ENCODE data around the gene RAMACL. TPM values are rescaled to one million over a fixed set of nuclear protein-coding genes. Genes with fewer than 3 reads are reported as not detected.

Gene RAMACL
- total RNA-seq, 2 donors from 2014 or later, result 0.21 to 0.73 TPM

- no peak for DNase-seq (ENCODE audit: low spot score)
- H3K4me3 Mint-ChIP-seq, result no peak overlapping the region
- no peaks in the 10 kb centered on the region for H3K36me3 Mint-ChIP-seq
- H3K27ac Mint-ChIP-seq, result no peak overlapping the region
- peak in 1 of 2 donors; percentile 32 for ATAC-seq
- H3K27me3 Mint-ChIP-seq, result peaks cover 19 to 26% of the 10 kb centered on the region in 2 donors
- H3K9me3 Mint-ChIP-seq, result no peaks in the 10 kb centered on the region
- peaks cover 5% of the 10 kb centered on the region in 2 donors for H3K4me1 Mint-ChIP-seq (ENCODE audit: low read depth in 2 of 2)
Observed at GRCh38 chr6:166596776-166597507, 10.5 kb upstream of the RAMACL start.

GRCh38 chr6:166595949-166596348, 9.5 kb upstream of the RAMACL start:
- ATAC-seq, result no peak
- Mint-ChIP-seq H3K4me3 (no peak overlapping the region), H3K27me3 (peaks cover 16 to 22% of the 10 kb centered on the region in 2 donors), H3K4me1 (ENCODE audit: low read depth in 2 of 2) (peaks cover 5% of the 10 kb centered on the region in 2 donors), H3K9me3 (no peaks in the 10 kb centered on the region), H3K36me3 (no peaks in the 10 kb centered on the region), H3K27ac (no peak overlapping the region)
- no peak for DNase-seq (ENCODE audit: low spot score)

- H3K27ac Mint-ChIP-seq, result no peak overlapping the region
- no peaks in the 10 kb centered on the region for H3K36me3 Mint-ChIP-seq
- peaks cover 5% of the 10 kb centered on the region in 2 donors for H3K4me1 Mint-ChIP-seq (ENCODE audit: low read depth in 2 of 2)
- DNase-seq (ENCODE audit: low spot score), result no peak
- no peak overlapping the region for H3K4me3 Mint-ChIP-seq
- peaks cover 16% of the 10 kb centered on the region in 2 donors for H3K27me3 Mint-ChIP-seq
- ATAC-seq, result no peak
- H3K9me3 Mint-ChIP-seq, result no peaks in the 10 kb centered on the region
Observed at GRCh38 chr6:166595061-166595780, 8.7 kb upstream of the RAMACL start.

- Mint-ChIP-seq H3K4me1 (ENCODE audit: low read depth in 2 of 2) (peaks cover 20% of the 10 kb centered on the region in 2 donors), H3K4me3 (no peak overlapping the region), H3K36me3 (no peaks in the 10 kb centered on the region), H3K27me3 (peaks cover 15 to 22% of the 10 kb centered on the region in 2 donors), H3K27ac (no peak overlapping the region), H3K9me3 (no peaks in the 10 kb centered on the region)
- ATAC-seq (no peak), DNase-seq (ENCODE audit: low spot score) (no peak)
Observed at GRCh38 chr6:166592821-166593220, 6.3 kb upstream of the RAMACL start.

- no peaks in the 10 kb centered on the region for H3K36me3 Mint-ChIP-seq
- H3K27me3 Mint-ChIP-seq, result peaks cover 14 to 18% of the 10 kb centered on the region in 2 donors
- no peak overlapping the region for H3K4me3 Mint-ChIP-seq
- no peaks in the 10 kb centered on the region for H3K9me3 Mint-ChIP-seq
- ATAC-seq (no peak), DNase-seq (ENCODE audit: low spot score) (no peak)
- no peak overlapping the region for H3K27ac Mint-ChIP-seq
- peaks cover 20 to 22% of the 10 kb centered on the region in 2 donors for H3K4me1 Mint-ChIP-seq (ENCODE audit: low read depth in 2 of 2)
Observed at GRCh38 chr6:166591961-166592520, 5.6 kb upstream of the RAMACL start.

- peaks cover 9 to 13% of the 10 kb centered on the region in 2 donors for H3K27me3 Mint-ChIP-seq
- no peaks in the 10 kb centered on the region for H3K36me3 Mint-ChIP-seq
- ATAC-seq, result no peak
- H3K27ac Mint-ChIP-seq, result no peak overlapping the region
- H3K4me1 Mint-ChIP-seq (ENCODE audit: low read depth in 2 of 2), result peaks cover 20 to 22% of the 10 kb centered on the region in 2 donors
- no peak for DNase-seq (ENCODE audit: low spot score)
- H3K4me3 Mint-ChIP-seq, result no peak overlapping the region
- H3K9me3 Mint-ChIP-seq, result no peaks in the 10 kb centered on the region
Observed at GRCh38 chr6:166591026-166591425, 4.5 kb upstream of the RAMACL start.

- ATAC-seq (no peak), DNase-seq (ENCODE audit: low spot score) (no peak)
Observed at GRCh38 chr6:166589786-166590574, 3.5 kb upstream of the RAMACL start.

GRCh38 chr6:166589337-166589731, 2.9 kb upstream of the RAMACL start:
- no peaks in the 10 kb centered on the region for H3K9me3 Mint-ChIP-seq
- H3K4me3 Mint-ChIP-seq, result peak overlapping the region; percentile 21
- ATAC-seq (no peak), DNase-seq (ENCODE audit: low spot score) (no peak)
- no peaks in the 10 kb centered on the region for H3K36me3 Mint-ChIP-seq
- H3K27ac Mint-ChIP-seq, result peak overlapping the region in 1 of 2 donors; percentile 72
- H3K4me1 Mint-ChIP-seq (ENCODE audit: low read depth in 2 of 2), result peaks cover 20 to 26% of the 10 kb centered on the region in 2 donors
- peaks cover 9 to 13% of the 10 kb centered on the region in 2 donors for H3K27me3 Mint-ChIP-seq

More at GRCh38 chr6:166589786-166590574, 3.5 kb upstream of the RAMACL start:
- peak overlapping the region in 1 of 2 donors; percentile 72 for H3K27ac Mint-ChIP-seq
- no peaks in the 10 kb centered on the region for H3K9me3 Mint-ChIP-seq
- H3K27me3 Mint-ChIP-seq, result peaks cover 9 to 13% of the 10 kb centered on the region in 2 donors
- peak overlapping the region; percentile 21 for H3K4me3 Mint-ChIP-seq
- H3K36me3 Mint-ChIP-seq, result no peaks in the 10 kb centered on the region
- peaks cover 20 to 24% of the 10 kb centered on the region in 2 donors for H3K4me1 Mint-ChIP-seq (ENCODE audit: low read depth in 2 of 2)

GRCh38 chr6:166588691-166589336, 2.3 kb upstream of the RAMACL start:
- no peak for DNase-seq (ENCODE audit: low spot score)
- ATAC-seq, result peak; percentile 34 to 67
- peak overlapping the region in 1 of 2 donors; percentile 72 for H3K27ac Mint-ChIP-seq
- H3K4me3 Mint-ChIP-seq, result peak overlapping the region; percentile 21
- H3K27me3 Mint-ChIP-seq, result peaks cover 9 to 13% of the 10 kb centered on the region in 2 donors
- H3K36me3 Mint-ChIP-seq, result no peaks in the 10 kb centered on the region
- H3K9me3 Mint-ChIP-seq, result no peaks in the 10 kb centered on the region
- H3K4me1 Mint-ChIP-seq (ENCODE audit: low read depth in 2 of 2), result peaks cover 20 to 26% of the 10 kb centered on the region in 2 donors

GRCh38 chr6:166587631-166588413, 1.3 kb upstream of the RAMACL start:
- ATAC-seq (peak; percentile 54 to 73), DNase-seq (ENCODE audit: low spot score) (no peak)
- H3K27me3 Mint-ChIP-seq, result peaks cover 5 to 9% of the 10 kb centered on the region in 2 donors
- H3K36me3 Mint-ChIP-seq, result no peaks in the 10 kb centered on the region
- H3K4me1 Mint-ChIP-seq (ENCODE audit: low read depth in 2 of 2), result peaks cover 17 to 23% of the 10 kb centered on the region in 2 donors
- H3K4me3 Mint-ChIP-seq, result no peak overlapping the region
- no peaks in the 10 kb centered on the region for H3K9me3 Mint-ChIP-seq
- H3K27ac Mint-ChIP-seq, result peak overlapping the region in 1 of 2 donors; percentile 72

- no peaks in the 10 kb centered on the region for H3K9me3 Mint-ChIP-seq
- H3K27ac Mint-ChIP-seq, result no peak overlapping the region
- DNase-seq (ENCODE audit: low spot score), result no peak
- ATAC-seq, result peak in 1 of 2 donors; percentile 46
- H3K36me3 Mint-ChIP-seq, result no peaks in the 10 kb centered on the region
- peaks cover 4 to 6% of the 10 kb centered on the region in 2 donors for H3K27me3 Mint-ChIP-seq
- peaks cover 15 to 21% of the 10 kb centered on the region in 2 donors for H3K4me1 Mint-ChIP-seq (ENCODE audit: low read depth in 2 of 2)
- no peak overlapping the region for H3K4me3 Mint-ChIP-seq
Observed at GRCh38 chr6:166584853-166585429, 1.5 kb downstream of the RAMACL start.

GRCh38 chr6:166584155-166584554, 2.3 kb downstream of the RAMACL start:
- no peaks in the 10 kb centered on the region for H3K36me3 Mint-ChIP-seq

More at GRCh38 chr6:166584155-166584554, 2.3 kb downstream of the RAMACL start:
- Mint-ChIP-seq H3K4me3 (no peak overlapping the region), H3K4me1 (ENCODE audit: low read depth in 2 of 2) (peaks cover 9 to 14% of the 10 kb centered on the region in 2 donors), H3K9me3 (no peaks in the 10 kb centered on the region), H3K27me3 (no peaks in the 10 kb centered on the region), H3K27ac (no peak overlapping the region)
- DNase-seq (ENCODE audit: low spot score) (no peak), ATAC-seq (no peak)
